Stimulated activated CD4-positive, alpha-beta T cell treated with anti-CD3 and anti-CD28 coated beads, Interleukin-12 subunit alpha, Interleukin-12 subunit beta, amount 100 ng/mL, for 4 hours (primary cell): ENCODE data around the gene MAFG.
"Not testable (repeated sequence)": the region's sequence is repeated elsewhere in the genome, so short reads cannot be mapped to it uniquely, and the experiment has no call there.

Source experiments
- DNase-seq: peaks from one replicate; pipeline ENCODE4 v3.0.0-alpha.2; 2020

MAFG gene

GRCh38 chr17:81957691-81958432, 30.3 kb upstream of the MAFG start:
- no peak for DNase-seq

DNA sequence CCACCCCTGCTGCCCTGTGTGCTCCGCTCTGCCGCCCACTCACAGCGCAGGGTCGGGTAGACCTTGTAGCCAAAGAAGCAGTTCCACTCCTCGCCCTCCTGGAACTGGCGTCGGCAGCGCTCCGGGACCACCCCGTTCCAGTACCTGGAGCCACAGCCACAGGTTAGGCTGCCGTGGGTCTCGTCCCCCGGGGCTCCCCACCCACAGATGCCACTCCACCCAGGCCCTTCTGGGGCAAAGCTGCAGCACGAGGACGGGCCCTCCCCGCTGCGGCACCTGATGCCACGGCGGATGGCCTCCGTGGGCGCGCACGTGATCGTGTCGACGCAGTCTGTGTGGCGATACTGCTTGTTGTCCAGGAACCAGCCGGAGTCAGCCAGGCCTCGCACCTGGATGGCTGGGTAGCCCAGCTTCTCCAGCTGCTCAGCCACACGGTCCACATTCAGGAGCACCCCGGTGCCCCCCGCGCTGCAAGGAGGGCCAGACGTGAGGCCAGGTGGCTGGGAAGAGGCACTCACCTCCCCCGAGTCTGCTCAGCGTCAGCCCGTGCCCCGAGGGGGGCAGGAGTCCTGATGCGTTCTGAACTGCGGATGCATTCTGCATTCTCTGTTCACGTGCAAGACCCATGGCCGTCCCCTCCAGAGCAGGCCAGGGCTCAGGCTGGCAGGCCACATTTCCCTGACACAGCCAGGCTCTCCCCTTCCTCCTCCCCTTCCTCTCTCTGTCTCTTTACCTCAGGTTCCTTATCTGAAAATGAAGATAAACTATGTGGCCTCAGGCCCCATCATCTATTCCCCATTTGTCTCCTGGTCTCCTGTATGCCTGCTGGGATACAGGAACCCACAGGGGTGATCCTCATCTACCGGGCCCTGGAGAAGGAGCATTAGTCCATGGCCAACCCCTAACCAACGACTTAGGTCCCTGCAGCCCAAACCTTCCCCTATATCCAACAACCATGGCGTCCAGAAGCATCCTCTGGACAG, 29.4 kb upstream of the MAFG start:
- no peak for DNase-seq

DNA sequence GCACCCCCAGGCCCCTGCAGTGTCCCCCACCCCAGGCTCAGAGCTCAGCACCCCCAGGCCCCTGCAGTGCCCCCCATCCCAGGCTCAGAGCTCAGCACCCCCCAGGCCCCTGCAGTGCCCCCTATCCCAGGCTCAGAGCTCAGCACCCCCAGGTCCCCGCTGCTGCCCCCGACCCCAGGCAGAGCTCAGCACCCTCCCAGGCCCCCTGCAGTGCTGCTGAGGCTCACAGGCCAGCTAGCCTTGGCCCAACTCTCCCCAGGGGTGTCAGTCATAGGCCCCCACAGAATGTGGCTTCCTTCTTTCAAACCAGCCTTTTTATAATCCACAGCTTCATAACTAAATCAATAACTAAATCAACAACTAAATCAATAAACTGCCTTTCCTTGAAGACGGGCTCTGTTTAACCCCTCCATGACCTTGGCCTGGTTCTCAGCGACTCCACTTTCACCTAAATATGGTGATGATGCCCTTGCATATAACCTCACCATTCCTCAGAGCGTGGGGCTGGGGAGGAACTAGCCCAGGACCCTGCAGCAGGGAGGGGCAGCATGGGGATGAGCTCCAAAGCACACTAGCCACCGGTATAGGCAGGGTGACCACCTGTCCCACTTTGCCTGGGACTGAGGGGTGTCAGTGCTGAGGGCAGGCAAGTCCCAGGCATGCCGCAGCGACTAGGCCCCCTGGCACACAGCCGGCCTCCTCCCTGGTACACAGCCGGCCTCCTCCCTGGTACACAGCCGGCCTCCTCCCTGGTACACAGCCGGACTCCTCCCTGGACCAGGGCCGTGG, 28.4 kb upstream of the MAFG start:
- no peak for DNase-seq

DNA sequence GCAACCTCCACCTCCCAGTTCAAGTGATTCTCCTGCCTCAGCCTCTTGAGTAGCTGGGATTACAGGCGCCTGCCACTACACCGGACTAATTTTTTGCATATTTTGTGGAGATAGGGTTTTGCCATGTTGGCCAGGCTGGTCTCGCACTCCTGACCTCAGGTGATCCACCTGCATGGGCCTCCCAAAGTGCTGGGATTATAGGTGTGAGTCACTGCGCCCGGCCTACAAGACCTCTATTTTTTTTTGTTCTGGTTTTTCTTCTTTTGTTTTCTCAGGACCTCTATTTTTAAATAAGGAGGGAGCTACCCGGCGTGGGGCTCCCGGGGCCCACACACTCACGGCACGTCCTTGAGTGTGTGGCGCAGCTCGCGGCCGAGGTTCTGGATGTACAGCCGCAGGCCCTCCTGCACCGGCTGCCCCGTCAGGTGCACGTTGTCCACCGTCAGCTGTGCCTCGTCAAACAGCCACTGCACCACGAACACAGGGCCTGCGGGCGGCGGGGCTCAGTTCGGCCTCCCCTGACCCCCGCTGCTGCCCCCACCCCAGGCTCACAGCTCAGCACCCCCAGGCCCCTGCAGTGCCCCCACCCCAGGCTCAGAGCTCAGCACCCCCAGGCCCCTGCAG, 27.6 kb upstream of the MAFG start:
- no peak for DNase-seq

DNA sequence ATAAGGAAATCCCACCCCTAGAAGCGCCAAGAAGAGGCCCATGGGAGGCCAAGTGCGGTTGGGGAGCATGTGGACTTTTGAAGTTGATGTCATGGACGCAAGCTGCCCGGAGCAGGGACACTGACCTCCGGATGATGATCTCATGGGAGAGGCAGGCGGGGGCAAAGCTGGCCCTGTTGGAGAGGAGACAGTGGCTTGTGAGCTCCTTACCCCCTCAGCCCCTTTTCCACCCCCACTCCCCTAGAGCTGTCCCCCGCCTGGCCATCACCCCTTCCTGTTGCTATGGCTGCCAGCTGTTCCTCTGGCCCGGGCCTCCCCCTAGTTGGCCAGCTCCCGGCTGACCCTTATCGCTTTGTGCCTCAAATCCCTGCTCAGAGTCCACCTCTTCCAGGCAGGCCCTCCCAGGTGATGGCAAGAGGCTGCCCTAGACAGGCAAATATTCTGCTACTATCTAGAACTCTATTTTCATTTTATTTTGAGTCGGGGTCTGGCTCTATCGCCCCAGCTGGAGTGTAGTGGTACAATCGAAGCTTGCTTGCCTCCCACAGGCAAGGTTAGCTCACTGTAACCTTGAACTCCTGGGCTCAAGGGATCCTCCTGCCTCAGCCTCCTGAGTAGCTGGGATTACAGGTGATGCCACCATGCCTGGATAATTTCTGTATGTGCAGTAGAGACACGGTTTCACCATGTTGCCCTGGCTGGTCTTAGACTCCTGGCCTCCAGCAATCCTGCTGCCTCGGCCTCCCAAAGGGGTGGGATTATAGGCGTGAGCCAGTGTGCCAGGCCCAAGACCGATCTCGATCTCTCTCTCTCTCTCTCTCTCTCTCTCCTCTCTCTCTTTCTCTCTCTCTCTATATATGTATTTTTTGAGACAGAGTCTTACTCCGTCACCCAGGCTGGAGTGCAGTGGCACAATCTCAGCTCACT, 26.9 kb upstream of the MAFG start:
- DNase-seq, result no peak

GRCh38 chr17:81953443-81953842, 25.9 kb upstream of the MAFG start:
- DNase-seq, result not testable (repeated sequence)

GRCh38 chr17:81952792-81953228, 25.3 kb upstream of the MAFG start:
- DNase-seq, result no peak

DNA sequence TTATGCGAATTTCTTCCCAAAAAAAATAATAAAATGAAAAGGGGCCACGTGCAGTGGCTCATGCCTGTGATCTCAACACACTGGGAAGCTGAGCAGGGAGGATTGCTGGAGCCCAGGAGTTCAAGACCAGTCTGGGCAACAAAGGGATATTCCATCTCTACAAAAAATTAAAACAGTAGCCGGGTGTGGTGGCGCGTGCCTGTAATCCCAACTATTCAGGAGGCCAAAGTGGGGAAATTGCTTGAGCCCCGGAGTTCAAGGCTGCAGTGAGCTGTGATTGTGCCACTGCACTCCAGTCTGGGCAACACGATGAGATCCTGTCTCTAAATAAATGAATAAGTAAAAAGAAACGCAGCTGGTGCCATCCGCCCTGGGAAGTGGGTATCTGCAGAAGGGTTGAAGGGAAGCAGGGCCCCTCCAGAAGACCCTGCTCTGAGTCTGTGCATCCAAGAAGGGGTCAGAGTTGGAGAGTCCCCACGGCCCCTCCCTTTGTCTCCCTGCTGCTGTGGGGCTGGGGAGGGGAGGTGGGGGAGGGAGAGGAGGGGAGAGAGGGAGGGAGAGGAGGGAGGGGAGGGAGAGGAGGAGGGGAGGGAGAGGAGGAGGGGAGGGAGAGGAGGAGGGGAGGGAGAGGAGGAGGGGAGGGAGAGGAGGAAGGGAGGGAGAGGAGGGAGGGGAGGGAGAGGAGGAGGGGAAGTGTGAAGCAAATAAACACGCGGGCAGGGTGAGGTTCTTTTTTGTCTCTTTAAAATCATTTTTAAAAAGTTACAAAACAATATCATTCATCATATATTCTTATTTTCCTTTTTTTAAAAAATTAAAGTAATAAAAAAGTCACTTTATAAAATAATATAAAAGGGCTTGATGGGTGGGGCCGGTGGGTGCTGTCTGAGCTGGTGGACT, 24.5 kb upstream of the MAFG start:
- DNase-seq, result no peak

DNA sequence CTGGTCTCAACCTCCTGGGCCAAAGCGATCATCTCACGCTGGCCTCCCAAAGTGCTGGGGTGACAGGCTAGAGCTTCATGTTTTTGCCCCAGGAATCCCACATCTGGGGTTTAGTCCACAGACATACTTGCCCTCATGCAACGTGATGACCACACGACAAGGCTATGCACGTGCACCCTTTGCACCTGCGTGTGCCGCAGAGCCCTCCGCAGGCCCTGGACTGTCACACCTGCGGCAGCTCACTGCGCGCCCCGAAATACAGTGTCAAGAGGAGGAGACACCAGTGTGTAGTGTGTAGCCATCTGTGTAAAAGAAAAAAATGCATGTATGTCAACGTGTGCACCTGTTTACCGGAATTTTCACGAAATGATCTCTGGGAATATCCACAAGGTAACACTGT, 23.0 kb upstream of the MAFG start:
- no peak for DNase-seq

GRCh38 chr17:81948635-81949378, 21.3 kb upstream of the MAFG start:
- DNase-seq, result no peak

- DNase-seq, result no peak
Measured at GRCh38 chr17:81947189-81947588, 19.7 kb upstream of the MAFG start, which contains the start of gene MYADML2. MYADML2 (minus strand) TSS chr17:81947233; CDS start chr17:81941741, 5,492 bp downstream.

DNA sequence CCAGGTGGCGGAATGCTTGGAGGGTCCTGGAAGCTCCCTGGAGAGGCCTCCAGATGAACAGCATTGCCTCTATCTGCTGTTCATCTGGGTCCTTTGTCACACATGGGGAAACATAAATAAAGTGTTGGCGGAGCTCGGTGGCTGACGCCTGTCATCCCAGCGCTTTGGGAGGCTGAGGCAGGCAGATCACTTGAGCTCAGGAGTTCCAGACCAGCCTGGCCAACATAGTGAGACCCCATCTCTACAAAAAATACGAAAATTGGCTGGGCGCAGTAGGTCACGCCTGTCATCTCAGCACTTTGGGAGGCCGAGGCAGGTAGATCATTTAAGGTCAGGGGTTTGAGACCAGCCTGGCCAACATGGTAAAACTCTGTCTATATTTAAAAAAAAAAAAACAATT, 17.3 kb upstream of the MAFG start:
- DNase-seq, result no peak

- no peak for DNase-seq
Measured at GRCh38 chr17:81942167-81942553, 14.6 kb upstream of the MAFG start.

GRCh38 chr17:81941484-81942166, 14.1 kb upstream of the MAFG start:
- no peak for DNase-seq

DNA sequence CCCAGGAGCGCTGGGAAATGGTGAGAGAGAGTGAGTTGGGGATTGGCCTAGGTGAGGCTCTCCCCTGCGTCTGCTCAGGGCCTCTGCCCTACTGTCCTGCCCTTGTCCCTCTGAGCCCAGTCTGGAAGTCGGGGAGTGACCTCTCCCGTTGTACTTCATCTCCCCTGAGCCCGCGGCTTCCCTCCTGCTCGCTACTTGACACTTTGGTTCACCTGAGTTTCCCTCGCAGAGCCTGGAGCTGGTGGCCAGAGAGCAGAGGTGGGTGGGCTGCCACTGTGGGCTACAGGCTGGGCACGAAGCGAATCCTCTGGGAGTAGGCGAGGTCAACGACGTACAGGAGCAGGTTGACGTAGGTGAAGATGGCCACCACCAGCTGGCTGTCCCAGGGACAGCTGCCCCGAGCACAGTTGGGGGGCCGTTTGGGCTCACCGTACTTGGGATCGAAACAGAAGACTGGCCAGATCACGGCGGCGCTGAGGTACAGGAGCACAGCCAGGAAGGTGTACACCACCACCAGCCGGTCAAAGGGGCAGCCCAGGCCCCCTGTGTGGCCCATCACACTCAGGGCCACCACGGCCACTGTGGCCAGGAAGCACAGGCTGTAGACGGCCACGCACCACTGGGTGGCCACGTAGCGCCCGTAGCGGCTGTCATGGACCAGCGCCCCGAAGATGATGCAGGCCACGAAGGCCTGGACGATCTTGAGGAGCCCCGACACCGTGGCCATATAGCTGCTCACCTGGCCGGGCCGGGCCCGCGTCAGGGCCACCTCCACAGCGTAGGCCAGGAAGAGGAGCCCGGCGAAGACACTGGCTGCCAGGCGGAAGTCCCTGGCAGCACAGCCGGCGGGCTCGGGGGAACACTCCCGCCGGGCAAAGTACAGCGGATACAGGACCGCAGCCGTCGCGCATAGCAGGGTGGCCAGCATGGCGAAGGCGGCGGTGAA, 13.3 kb upstream of the MAFG start:
- DNase-seq, result no peak

GRCh38 chr17:81939881-81940385, 12.4 kb upstream of the MAFG start:
- DNase-seq, result no peak

DNA sequence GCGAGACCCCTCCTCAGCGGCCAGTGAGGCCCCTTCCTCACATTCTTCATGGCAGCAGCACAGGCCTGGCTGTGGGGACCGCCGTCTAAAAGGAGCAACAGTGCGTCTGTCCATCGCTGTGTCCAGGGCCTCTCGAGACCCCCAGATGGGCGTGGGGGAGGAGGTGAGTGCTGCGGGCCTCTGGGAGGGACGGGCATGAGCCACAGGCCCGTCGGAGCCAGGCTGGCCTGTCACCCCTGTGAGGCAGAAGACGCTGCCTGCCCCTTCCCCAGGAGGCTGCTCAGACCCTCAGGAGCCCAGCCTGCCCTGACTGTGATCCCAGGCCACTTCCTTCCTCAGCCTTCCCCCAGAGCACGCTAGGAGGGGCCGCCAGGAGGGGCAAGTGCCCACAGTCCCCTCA, 11.7 kb upstream of the MAFG start:
- DNase-seq, result no peak

GRCh38 chr17:81935709-81936084, 8.2 kb upstream of the MAFG start:
- no peak for DNase-seq
